B cell (primary cell): ENCODE data around the gene AMOTL1. TPM values are rescaled to one million over a fixed set of nuclear protein-coding genes. Genes with fewer than 3 reads are reported as not detected.

Source experiments
- ATAC-seq: fragments of 200-7000 bp; cut with Tn5 transposase; one replicate; pipeline ENCODE4 v1.10.0; 2021; ENCODE audit warnings: low read depth, mild to moderate bottlenecking, moderate number of reproducible peaks, moderate library complexity
- CTCF ChIA-PET: fragments of 350-600 bp; sonication (Branson Sonifier 250); formaldehyde crosslinking; loops from one replicate; lab custom pipeline; 2021; ENCODE audit warnings: antibody characterized with exemption, inconsistent platforms; lab: Charles Lee
- POLR2A ChIA-PET: fragments of 350-600 bp; sonication (Branson Sonifier 250); formaldehyde crosslinking; loops from one replicate; lab custom pipeline; 2021; ENCODE audit warnings: antibody characterized with exemption; lab: Charles Lee
- DNase-seq: peaks from one replicate; pipeline ENCODE4 v3.0.0; 2013
- H2AFZ ChIP-seq: 2 replicates; pipeline ENCODE4 v1.6.1; 2012; ENCODE audit warnings: mild to moderate bottlenecking, low read depth, low read length; ENCODE audit not compliant: insufficient read depth, poor library complexity, severe bottlenecking
- H3K27ac ChIP-seq, 2 donors: 1 replicate in 1 of 2; 2 replicates in 1 of 2; pipeline ENCODE4 v1.5.1; 2012 to 2013; ENCODE audit warnings: low read length in 2 of 2, mild to moderate bottlenecking in 2 of 2, moderate library complexity in 1 of 2
- H3K27me3 ChIP-seq, 4 experiments: fragments of 200-600 bp in 1 of 4; sonication (generic) in 1 of 4; replicated peaks in 1 of 4; 1 replicate in 2 of 4; 2 replicates in 2 of 4; pipeline versions ENCODE4 v1.6.1 to v1.7.0; 2013 to 2016; ENCODE audit warnings: low read length in 3 of 4, mild to moderate bottlenecking in 2 of 4, mixed read lengths in 1 of 4, moderate library complexity in 1 of 4; ENCODE audit not compliant: insufficient read depth in 4 of 4, control insufficient read depth in 3 of 4; ENCODE audit errors: control extremely low read depth in 1 of 4
- H3K36me3 ChIP-seq, 2 experiments: replicated peaks in 1 of 2; 1 replicate in 1 of 2; 2 replicates in 1 of 2; pipeline versions ENCODE4 v1.6.1 to v1.7.1; 2013; ENCODE audit warnings: low read length in 1 of 2; ENCODE audit not compliant: insufficient read depth in 2 of 2, control insufficient read depth in 1 of 2; ENCODE audit errors: control extremely low read depth in 1 of 2, extremely low read depth in 1 of 2
- H3K4me1 ChIP-seq, 2 donors: fragments of 200-600 bp in 1 of 2; sonication (generic) in 1 of 2; 1 replicate in 1 of 2; 2 replicates in 1 of 2; pipeline versions ENCODE4 v1.5.1 to v1.6.1; 2013 to 2017; ENCODE audit warnings: low read length in 2 of 2; ENCODE audit not compliant: control insufficient read depth in 2 of 2, insufficient read depth in 2 of 2
- H3K4me2 ChIP-seq: replicated peaks from 2 replicates; pipeline ENCODE3; 2012; ENCODE audit warnings: mild to moderate bottlenecking, low read depth, low read length; ENCODE audit not compliant: poor library complexity, severe bottlenecking
- H3K4me3 ChIP-seq, 5 experiments: fragments of 200-600 bp in 1 of 5; sonication (generic) in 1 of 5; 1 replicate in 3 of 5; 2 replicates in 2 of 5; pipeline versions ENCODE4 v1.5.1 to v1.7.0; 2011 to 2016; ENCODE audit warnings: low read length in 4 of 5, mild to moderate bottlenecking in 4 of 5, low read depth in 2 of 5, control low read depth in 1 of 5, moderate library complexity in 1 of 5; ENCODE audit not compliant: insufficient read depth in 1 of 5; ENCODE audit errors: control extremely low read depth in 1 of 5, extremely low read depth in 1 of 5
- H3K79me2 ChIP-seq: fragments of 200-600 bp; sonication (generic); one replicate; pipeline ENCODE4 v1.6.0; 2016; ENCODE audit warnings: low read length; ENCODE audit not compliant: control insufficient read depth, insufficient read depth
- H3K9ac ChIP-seq: fragments of 200-600 bp; sonication (generic); 2 replicates; pipeline ENCODE4 v1.6.1; 2017; ENCODE audit warnings: mild to moderate bottlenecking, low read length, moderate library complexity
- H3K9me3 ChIP-seq, 3 donors: one replicate each; pipeline versions ENCODE4 v1.6.1 to v1.7.1; 2013; ENCODE audit warnings: low read length in 2 of 3; ENCODE audit not compliant: control insufficient read depth in 2 of 3, insufficient read depth in 1 of 3; ENCODE audit errors: control extremely low read depth in 1 of 3
- H4K20me1 ChIP-seq: 2 replicates; pipeline ENCODE4 v1.6.0; 2012; ENCODE audit warnings: mild to moderate bottlenecking, low read length; ENCODE audit not compliant: insufficient read depth, control insufficient read depth, poor library complexity, severe bottlenecking
- H3K27ac Mint-ChIP-seq: one replicate; pipeline ENCODE4 v1.8.0; 2021; ENCODE audit warnings: mixed read lengths
- H3K27me3 Mint-ChIP-seq: one replicate; pipeline ENCODE4 v1.8.0; 2021; ENCODE audit warnings: mixed read lengths
- H3K4me1 Mint-ChIP-seq: one replicate; pipeline ENCODE4 v1.8.0; 2021; ENCODE audit warnings: mixed read lengths
- H3K4me3 Mint-ChIP-seq: one replicate; pipeline ENCODE4 v1.8.0; 2021; ENCODE audit warnings: mixed read lengths
- H3K9me3 Mint-ChIP-seq: one replicate; pipeline ENCODE4 v1.8.0; 2022; ENCODE audit warnings: mixed read lengths; ENCODE audit not compliant: insufficient read depth
- EZH2 ChIP-seq: IDR thresholded peaks from 2 replicates; pipeline ENCODE4 v1.6.1; 2012; ENCODE audit warnings: borderline replicate concordance, low read depth, mild to moderate bottlenecking, moderate library complexity, low read length; ENCODE audit not compliant: insufficient read depth, poor library complexity, severe bottlenecking
- WGBS: methylation state at CpG from one replicate; pipeline ENCODE4 v1.1.5; 2013; ENCODE audit warnings: missing lambda C conversion rate; ENCODE audit not compliant: insufficient coverage; 5-methylcytosine and 5-hydroxymethylcytosine counted together
- intact Hi-C: fragments of 100-400 bp; cut with micrococcal nuclease; formaldehyde crosslinking; loops from one replicate; pipeline ENCODE4 v1.10.0; 2022
- polyA plus RNA-seq: library from polyadenylated mRNA; depleted of rRNA; stranded (reverse); fragments of >200 nt; gene quantifications from 2 replicates; pipeline ENCODE4 v1.2.3, GENCODE V29; 2012
- total RNA-seq, 2 donors: library from RNA; stranded (reverse); fragments of 120-200 nt in 1 of 2; gene quantifications; 1 replicate in 1 of 2; 2 replicates in 1 of 2; pipeline versions ENCODE4 v1.2.3 to v1.2.4, GENCODE V29; 2013 to 2022
- TF ChIP-seq, protein P1 (sequence below): fragments of 200-600 bp; IDR thresholded peaks from one replicate; pipeline ENCODE4 v1.8.0; 2022; ENCODE audit warnings: antibody characterized with exemption, mild to moderate bottlenecking

AMOTL1 gene
- total and polyA plus RNA-seq, 2 donors (not counting 1 experiment from before 2014, with no cell fraction given) = 0.04 to 0.30 TPM

DNA sequence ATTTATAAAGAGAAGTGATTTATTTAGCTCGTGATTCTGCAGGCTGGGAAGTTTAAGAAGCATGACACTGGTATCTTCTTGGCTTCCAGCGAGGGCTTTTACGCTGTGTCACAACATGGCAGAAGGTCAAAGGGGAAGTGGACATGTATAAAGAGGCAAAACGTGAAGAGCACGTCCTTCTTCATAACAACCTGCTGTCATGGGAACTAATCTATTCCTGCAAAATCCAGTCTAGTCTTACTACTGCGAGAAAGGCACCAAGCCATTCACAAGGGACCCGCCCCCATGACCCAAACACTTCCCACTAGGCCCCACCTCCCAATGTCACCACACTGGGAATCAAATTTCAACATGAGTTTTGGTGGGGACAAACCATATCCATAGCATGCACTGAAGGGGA is 58.3 kb downstream of the AMOTL1 start:
- H4K20me1 ChIP-seq = no peaks in the 10 kb centered on the region
- H2AFZ ChIP-seq = no peak overlapping the region
- ChIA-PET CTCF (interaction anchor here (0.6 to 1.0 kb wide), 2 partner anchors 71 to 1637 kb away, joined by 3 read pairs; no protein-coding TSS in a partner anchor), POLR2A (no interaction called here)
- H3K4me3 ChIP-seq = no peak overlapping the region
- H3K27me3 Mint-ChIP-seq = no peaks in the 10 kb centered on the region
- 82% methylated on average over 5 of the region's 7 CpGs for WGBS
- no peak overlapping the region for H3K27ac Mint-ChIP-seq
- H3K9ac ChIP-seq = no peak overlapping the region
- H3K9me3 Mint-ChIP-seq = no peaks in the 10 kb centered on the region
- no peak overlapping the region for H3K27ac ChIP-seq
- H3K4me1 ChIP-seq = no peaks in the 10 kb centered on the region
- H3K36me3 ChIP-seq = no peaks in the 10 kb centered on the region
- no peak overlapping the region for H3K4me3 Mint-ChIP-seq
- H3K27me3 ChIP-seq = no peaks in the 10 kb centered on the region
- no peak for DNase-seq
- intact Hi-C loops = no loop called here
- H3K79me2 ChIP-seq = no peaks in the 10 kb centered on the region
- ATAC-seq = no peak
- H3K9me3 ChIP-seq = no peaks in the 10 kb centered on the region
- no peak overlapping the region for H3K4me2 ChIP-seq
- no peaks in the 10 kb centered on the region for H3K4me1 Mint-ChIP-seq
- no peak for TF ChIP-seq EZH2
- TF ChIP-seq, protein P1, sequence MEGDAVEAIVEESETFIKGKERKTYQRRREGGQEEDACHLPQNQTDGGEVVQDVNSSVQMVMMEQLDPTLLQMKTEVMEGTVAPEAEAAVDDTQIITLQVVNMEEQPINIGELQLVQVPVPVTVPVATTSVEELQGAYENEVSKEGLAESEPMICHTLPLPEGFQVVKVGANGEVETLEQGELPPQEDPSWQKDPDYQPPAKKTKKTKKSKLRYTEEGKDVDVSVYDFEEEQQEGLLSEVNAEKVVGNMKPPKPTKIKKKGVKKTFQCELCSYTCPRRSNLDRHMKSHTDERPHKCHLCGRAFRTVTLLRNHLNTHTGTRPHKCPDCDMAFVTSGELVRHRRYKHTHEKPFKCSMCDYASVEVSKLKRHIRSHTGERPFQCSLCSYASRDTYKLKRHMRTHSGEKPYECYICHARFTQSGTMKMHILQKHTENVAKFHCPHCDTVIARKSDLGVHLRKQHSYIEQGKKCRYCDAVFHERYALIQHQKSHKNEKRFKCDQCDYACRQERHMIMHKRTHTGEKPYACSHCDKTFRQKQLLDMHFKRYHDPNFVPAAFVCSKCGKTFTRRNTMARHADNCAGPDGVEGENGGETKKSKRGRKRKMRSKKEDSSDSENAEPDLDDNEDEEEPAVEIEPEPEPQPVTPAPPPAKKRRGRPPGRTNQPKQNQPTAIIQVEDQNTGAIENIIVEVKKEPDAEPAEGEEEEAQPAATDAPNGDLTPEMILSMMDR = no peak

DNA sequence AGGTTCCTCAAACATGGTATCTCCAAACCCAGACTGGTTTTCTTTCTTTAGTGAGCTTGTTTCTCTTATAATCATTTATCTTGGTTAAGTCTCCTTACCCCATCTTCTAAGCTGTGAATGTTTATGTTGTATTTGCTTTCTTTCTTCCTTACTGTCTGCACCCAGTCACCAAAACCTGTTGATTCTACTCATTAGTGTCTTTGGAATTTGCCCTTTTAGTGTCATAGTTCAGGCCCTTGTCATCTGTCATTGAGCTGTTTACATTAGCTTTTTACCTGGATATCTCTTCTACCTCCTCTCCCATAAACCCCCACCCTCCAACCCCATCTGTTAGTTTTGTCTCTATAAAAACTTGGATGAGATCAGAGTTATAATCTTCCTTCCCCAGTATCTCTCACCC is 59.9 kb downstream of the AMOTL1 start:
- Histone ChIP-seq H3K4me3 (no peak overlapping the region), H3K79me2 (no peaks in the 10 kb centered on the region), H3K9me3 (no peaks in the 10 kb centered on the region), H2AFZ (no peak overlapping the region), H3K9ac (no peak overlapping the region), H3K4me2 (no peak overlapping the region), H3K27me3 (no peaks in the 10 kb centered on the region), H3K36me3 (no peaks in the 10 kb centered on the region), H4K20me1 (no peaks in the 10 kb centered on the region), H3K27ac (no peak overlapping the region), H3K4me1 (no peaks in the 10 kb centered on the region)
- H3K9me3 Mint-ChIP-seq = no peaks in the 10 kb centered on the region
- POLR2A ChIA-PET = no interaction called here
- TF ChIP-seq, protein P1 = no peak
- TF ChIP-seq EZH2 = no peak
- no peaks in the 10 kb centered on the region for H3K4me1 Mint-ChIP-seq
- no peaks in the 10 kb centered on the region for H3K27me3 Mint-ChIP-seq
- H3K4me3 Mint-ChIP-seq = no peak overlapping the region
- ATAC-seq = no peak
- CTCF ChIA-PET = no interaction called here
- intact Hi-C loops = no loop called here
- no peak overlapping the region for H3K27ac Mint-ChIP-seq
- no peak for DNase-seq
